ENCODE results near the gene ARSG.
A peak's percentile ranks its signal among the peaks of the same experiment; 100 is the strongest.
"Not testable (repeated sequence)": the region's sequence is repeated elsewhere in the genome, so short reads cannot be mapped to it uniquely, and the experiment has no call there.

Gene ARSG

DNA sequence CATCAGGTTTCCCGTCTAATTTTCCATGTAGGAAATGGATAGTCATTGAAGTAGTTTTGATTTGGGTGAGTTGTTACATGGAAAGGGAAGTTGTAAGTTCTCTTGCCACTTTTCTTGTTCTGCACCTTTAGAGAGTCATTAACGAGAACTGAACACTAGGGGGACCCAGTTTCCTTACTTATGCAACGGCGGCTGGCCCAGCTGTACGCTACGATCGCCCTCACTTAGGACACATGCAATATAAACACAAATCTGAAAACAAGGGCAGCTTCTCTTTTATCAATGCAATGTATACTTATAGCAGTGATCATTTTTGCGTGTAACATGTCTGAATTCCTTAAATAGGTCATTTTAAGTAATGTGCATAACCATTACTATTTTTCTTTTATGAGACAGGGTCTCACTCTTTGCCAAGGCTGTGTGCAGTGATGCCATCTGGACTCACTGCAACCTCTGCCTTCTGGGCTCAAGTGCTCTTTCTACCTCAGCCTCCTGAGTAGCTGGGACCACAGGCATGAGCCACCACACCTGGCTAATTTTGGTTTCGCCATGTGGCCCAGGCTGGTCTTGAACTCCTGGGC, 28.1 kb upstream of the ARSG start:
- DNase-seq (ENCODE audit: extremely low read depth, low read depth); H3K4me3 ChIP-seq (replicated peaks; ENCODE audit: low read depth, low read length): not testable (repeated sequence)
- TF ChIP-seq, protein P1, sequence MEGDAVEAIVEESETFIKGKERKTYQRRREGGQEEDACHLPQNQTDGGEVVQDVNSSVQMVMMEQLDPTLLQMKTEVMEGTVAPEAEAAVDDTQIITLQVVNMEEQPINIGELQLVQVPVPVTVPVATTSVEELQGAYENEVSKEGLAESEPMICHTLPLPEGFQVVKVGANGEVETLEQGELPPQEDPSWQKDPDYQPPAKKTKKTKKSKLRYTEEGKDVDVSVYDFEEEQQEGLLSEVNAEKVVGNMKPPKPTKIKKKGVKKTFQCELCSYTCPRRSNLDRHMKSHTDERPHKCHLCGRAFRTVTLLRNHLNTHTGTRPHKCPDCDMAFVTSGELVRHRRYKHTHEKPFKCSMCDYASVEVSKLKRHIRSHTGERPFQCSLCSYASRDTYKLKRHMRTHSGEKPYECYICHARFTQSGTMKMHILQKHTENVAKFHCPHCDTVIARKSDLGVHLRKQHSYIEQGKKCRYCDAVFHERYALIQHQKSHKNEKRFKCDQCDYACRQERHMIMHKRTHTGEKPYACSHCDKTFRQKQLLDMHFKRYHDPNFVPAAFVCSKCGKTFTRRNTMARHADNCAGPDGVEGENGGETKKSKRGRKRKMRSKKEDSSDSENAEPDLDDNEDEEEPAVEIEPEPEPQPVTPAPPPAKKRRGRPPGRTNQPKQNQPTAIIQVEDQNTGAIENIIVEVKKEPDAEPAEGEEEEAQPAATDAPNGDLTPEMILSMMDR (IDR thresholded peaks at IDR 0.05; ENCODE audit: low read depth, low read length, missing control alignments): peak; percentile 50

DNA sequence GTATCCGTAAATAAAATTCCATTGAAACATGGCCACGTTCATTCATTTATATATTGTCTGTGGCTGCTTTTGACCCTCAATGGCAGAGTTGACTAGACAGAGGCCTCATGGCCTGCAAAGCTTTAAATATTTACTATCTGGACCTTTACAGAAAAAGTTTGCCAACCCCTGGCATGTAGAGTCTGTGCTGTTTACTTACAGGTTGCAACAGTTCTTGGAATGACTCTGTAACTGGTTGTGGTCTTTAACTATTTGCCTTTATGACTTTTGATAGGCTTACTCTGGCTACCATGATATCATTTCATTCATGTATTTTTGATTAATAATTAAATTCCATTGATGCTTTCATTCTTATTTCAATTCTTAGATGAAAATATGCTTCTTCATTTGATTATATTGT, 25.5 kb upstream of the ARSG start:
- not testable (repeated sequence) for DNase-seq (ENCODE audit: extremely low read depth, low read depth); H3K4me3 ChIP-seq (replicated peaks; ENCODE audit: low read depth, low read length)

DNA sequence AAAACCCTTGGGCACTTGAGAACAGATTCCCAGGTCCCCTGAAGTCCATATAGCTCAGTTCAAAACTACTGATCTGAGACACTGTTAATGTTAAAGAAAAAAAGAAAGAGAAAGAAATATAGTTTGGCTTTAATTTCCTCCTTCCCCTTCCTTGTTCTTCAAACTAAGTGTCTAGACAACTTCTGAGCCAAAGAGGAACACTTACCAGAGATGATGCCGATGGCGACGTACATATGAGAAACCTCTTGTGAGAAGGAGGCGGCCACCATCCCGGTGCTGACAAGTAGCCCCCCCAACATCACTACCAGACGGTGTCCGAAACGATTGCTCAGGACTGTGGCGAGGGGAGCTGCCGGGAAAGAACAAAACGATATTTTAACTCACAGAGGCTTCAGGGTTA, 17.6 kb upstream of the ARSG start:
- H3K4me3 ChIP-seq (replicated peaks; ENCODE audit: low read depth, low read length): no peak overlapping the region
- DNase-seq (ENCODE audit: extremely low read depth, low read depth): no peak
- TF ChIP-seq, protein P1 (IDR thresholded peaks at IDR 0.05; ENCODE audit: low read depth, low read length, missing control alignments): no peak

DNA sequence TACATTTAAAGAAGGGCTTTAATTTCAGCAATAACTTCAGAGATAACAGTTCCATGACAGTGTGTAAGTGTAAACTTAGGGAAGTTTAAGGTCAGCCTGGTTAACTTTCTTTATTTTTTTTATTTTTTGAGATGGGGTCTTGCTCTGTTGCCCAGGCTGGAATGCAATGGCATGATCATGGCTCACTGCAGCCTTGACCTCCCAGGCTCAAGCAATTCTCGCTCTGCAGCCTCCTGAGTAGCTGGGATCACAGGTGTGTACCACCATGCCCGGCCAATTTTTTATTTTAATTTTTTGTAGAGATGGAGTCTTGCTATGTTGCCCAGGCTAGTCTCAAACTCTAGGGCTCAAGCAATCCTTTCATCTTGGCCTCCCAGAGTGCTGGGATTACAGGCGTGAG, 15.0 kb upstream of the ARSG start:
- H3K4me3 ChIP-seq (replicated peaks; ENCODE audit: low read depth, low read length); DNase-seq (ENCODE audit: extremely low read depth, low read depth): not testable (repeated sequence)

DNA sequence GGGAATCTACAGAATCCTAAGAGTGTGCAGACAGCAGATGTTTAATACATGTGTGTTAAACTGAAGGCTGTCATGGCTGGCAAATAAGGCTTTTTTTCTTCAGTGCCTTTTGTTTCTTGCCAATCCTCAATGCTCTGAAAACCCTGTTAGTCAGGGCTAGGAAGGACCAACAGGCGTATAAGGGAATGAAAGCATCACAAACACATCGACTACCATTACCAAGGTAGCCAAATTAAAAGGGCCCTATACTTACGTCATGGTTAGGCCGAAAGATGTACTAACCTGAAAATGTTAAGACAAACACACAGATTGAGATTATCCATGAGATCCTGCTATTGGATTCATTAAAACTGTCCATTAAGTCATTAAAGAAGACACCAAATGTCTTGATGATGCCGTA, 13.5 kb upstream of the ARSG start:
- no peak overlapping the region for H3K4me3 ChIP-seq (replicated peaks; ENCODE audit: low read depth, low read length)
- TF ChIP-seq, protein P1 (IDR thresholded peaks at IDR 0.05; ENCODE audit: low read depth, low read length, missing control alignments): no peak
- DNase-seq (ENCODE audit: extremely low read depth, low read depth): no peak

DNA sequence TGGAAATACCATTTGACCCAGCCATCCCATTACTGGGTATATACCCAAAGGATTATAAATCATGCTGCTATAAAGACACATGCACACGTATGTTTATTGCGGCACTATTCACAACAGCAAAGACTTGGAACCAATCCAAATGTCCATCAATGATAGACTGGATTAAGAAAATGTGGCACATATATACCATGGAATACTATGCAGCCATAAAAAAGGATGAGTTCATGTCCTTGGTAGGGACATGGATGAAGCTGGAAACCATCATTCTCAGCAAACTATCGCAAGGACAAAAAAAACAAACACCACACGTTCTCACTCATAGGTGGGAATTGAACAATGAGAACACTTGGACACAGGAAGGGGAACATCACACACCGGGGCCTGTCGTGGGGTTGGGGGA, 9.3 kb upstream of the ARSG start:
- not testable (repeated sequence) for H3K4me3 ChIP-seq (replicated peaks; ENCODE audit: low read depth, low read length)

DNA sequence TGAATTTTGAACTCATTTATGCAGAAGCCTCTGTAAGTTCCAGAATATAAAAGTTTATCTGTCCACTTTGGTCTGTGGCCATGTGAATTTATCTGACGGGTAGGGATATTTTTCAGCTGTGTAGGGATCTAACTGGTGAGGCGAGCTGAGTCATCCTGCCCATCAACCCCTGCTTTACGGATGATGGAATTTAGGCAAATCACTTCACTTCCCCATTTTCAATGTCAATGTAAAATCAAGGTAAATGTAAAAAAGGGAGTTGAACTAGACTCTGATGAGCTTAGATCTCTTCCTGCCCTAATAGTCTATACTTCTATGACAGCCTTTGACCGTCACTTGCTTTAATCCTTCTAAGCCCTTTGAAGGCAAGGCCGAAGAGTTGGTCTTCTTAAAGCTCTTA, 2.9 kb upstream of the ARSG start:
- no peak for DNase-seq (ENCODE audit: extremely low read depth, low read depth)
- no peak overlapping the region for H3K4me3 ChIP-seq (replicated peaks; ENCODE audit: low read depth, low read length)
- TF ChIP-seq, protein P1 (IDR thresholded peaks at IDR 0.05; ENCODE audit: low read depth, low read length, missing control alignments): no peak

More for the DNA sequence above, 9.3 kb upstream of the ARSG start:
- DNase-seq (ENCODE audit: extremely low read depth, low read depth): not testable (repeated sequence)

DNA sequence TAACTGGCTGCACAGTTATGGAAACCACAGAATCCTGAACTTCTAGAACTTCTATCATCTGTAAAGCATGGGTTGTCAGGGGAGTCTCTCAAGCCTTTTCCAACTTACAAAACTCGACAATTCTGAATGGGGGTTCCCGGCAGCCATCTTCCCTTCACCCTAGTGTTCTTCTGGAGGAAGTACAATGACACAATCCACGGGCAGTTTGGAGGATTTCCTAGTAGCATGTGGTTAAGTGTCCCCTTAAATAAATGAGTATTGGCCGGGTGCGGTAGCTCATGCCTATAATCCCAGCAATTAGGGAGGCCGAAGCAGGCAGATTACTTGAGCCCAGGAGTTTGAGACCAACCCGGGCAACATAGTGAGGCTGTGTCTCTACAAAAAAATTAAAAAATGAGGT, 2.5 kb upstream of the ARSG start:
- TF ChIP-seq, protein P1 (IDR thresholded peaks at IDR 0.05; ENCODE audit: low read depth, low read length, missing control alignments): no peak
- no peak for DNase-seq (ENCODE audit: extremely low read depth, low read depth)
- no peak overlapping the region for H3K4me3 ChIP-seq (replicated peaks; ENCODE audit: low read depth, low read length)

All from HFF-Myc (cell line).